WTC11 (cell line): ENCODE measurements around the gene ANKMY2. TPM values are rescaled to one million over a fixed set of nuclear protein-coding genes. Genes with fewer than 3 reads are reported as not detected.

ENCODE experiments used
- ATAC-seq: fragments of 200-7000 bp; cut with Tn5 transposase; 2 replicates; pipeline ENCODE4 v1.10.0; 2021; ENCODE audit warnings: mild to moderate bottlenecking, moderate library complexity
- CTCF ChIA-PET: fragments of 300-600 bp; sonication (Branson Sonifier 250); formaldehyde crosslinking; loops from one replicate; lab custom pipeline; 2021; ENCODE audit warnings: antibody characterized with exemption; lab: Charles Lee
- POLR2A ChIA-PET: fragments of 350-600 bp; sonication (Branson Sonifier 250); formaldehyde crosslinking; loops from one replicate; lab custom pipeline; 2021; ENCODE audit warnings: antibody characterized with exemption; lab: Charles Lee
- DNase-seq: peaks from one replicate; pipeline ENCODE4 v3.0.0; 2021; ENCODE audit warnings: low spot score
- H3K27ac Mint-ChIP-seq: 2 replicates; pipeline ENCODE4 v1.8.0; 2021; ENCODE audit warnings: mixed read lengths
- H3K27me3 Mint-ChIP-seq: 2 replicates; pipeline ENCODE4 v1.8.0; 2021; ENCODE audit warnings: low read depth, mild to moderate bottlenecking, moderate library complexity, mixed read lengths
- H3K36me3 Mint-ChIP-seq: 2 replicates; pipeline ENCODE4 v1.8.0; 2021; ENCODE audit warnings: mixed read lengths
- H3K4me1 Mint-ChIP-seq: 2 replicates; pipeline ENCODE4 v1.8.0; 2022; ENCODE audit warnings: mixed read lengths
- H3K4me3 Mint-ChIP-seq: 2 replicates; pipeline ENCODE4 v1.8.0; 2021; ENCODE audit warnings: mild to moderate bottlenecking, moderate library complexity, mixed read lengths
- H3K9me3 Mint-ChIP-seq: 2 replicates; pipeline ENCODE4 v1.8.0; 2021; ENCODE audit warnings: mixed read lengths
- E2F1 ChIP-seq: sonication (generic); formaldehyde crosslinking; IDR thresholded peaks from 2 replicates; pipeline ENCODE4 v1.8.0; 2022; ENCODE audit warnings: mild to moderate bottlenecking, missing genetic modification reagents
- IRF1 ChIP-seq: sonication (generic); formaldehyde crosslinking; IDR thresholded peaks from 2 replicates; pipeline ENCODE4 v1.8.0; 2023; ENCODE audit warnings: missing genetic modification reagents
- MXD4 ChIP-seq: fragments of 250-450 bp; sonication (Bioruptor Pico); IDR thresholded peaks from 2 replicates; pipeline ENCODE4 v1.8.0; 2021; ENCODE audit warnings: mild to moderate bottlenecking, moderate library complexity, borderline replicate concordance
- NR1H2 ChIP-seq: sonication (generic); formaldehyde crosslinking; IDR thresholded peaks from 2 replicates; pipeline ENCODE4 v1.9.0; 2021; ENCODE audit warnings: mild to moderate bottlenecking, moderate library complexity, missing genetic modification reagents
- NR2C2 ChIP-seq: sonication (generic); formaldehyde crosslinking; IDR thresholded peaks from 2 replicates; pipeline ENCODE4 v1.8.0; 2022; ENCODE audit warnings: mild to moderate bottlenecking, missing genetic modification reagents
- NR3C1 ChIP-seq: sonication (generic); formaldehyde crosslinking; conservative IDR thresholded peaks from 2 replicates; pipeline ENCODE4 v1.8.1; 2023; ENCODE audit warnings: low read depth, mild to moderate bottlenecking, missing genetic modification reagents
- PRDM15 ChIP-seq: sonication (generic); formaldehyde crosslinking; IDR thresholded peaks from 2 replicates; pipeline ENCODE4 v1.8.0; 2022; ENCODE audit warnings: missing genetic modification reagents
- SP1 ChIP-seq: sonication (generic); formaldehyde crosslinking; conservative IDR thresholded peaks from 2 replicates; pipeline ENCODE4 v1.8.1; 2022; ENCODE audit warnings: missing genetic modification reagents
- STAT6 ChIP-seq: sonication (generic); formaldehyde crosslinking; conservative IDR thresholded peaks from 2 replicates; pipeline ENCODE4 v1.8.1; 2023; ENCODE audit warnings: mild to moderate bottlenecking, low read depth, missing genetic modification reagents, moderate library complexity
- TCF7 ChIP-seq: sonication (generic); formaldehyde crosslinking; IDR thresholded peaks from 2 replicates; pipeline ENCODE4 v1.8.0; 2022; ENCODE audit warnings: mild to moderate bottlenecking, low read depth, missing genetic modification reagents, moderate library complexity
- TEAD1 ChIP-seq: sonication (generic); formaldehyde crosslinking; IDR thresholded peaks from 2 replicates; pipeline ENCODE4 v1.8.0; 2022; ENCODE audit warnings: mild to moderate bottlenecking, missing genetic modification reagents
- ZBTB43 ChIP-seq: sonication (generic); formaldehyde crosslinking; IDR thresholded peaks from 2 replicates; pipeline ENCODE4 v1.8.1; 2023; ENCODE audit warnings: mild to moderate bottlenecking, missing genetic modification reagents
- ZNF121 ChIP-seq: sonication (generic); formaldehyde crosslinking; IDR thresholded peaks from 2 replicates; pipeline ENCODE4 v1.8.0; 2023; ENCODE audit warnings: missing genetic modification reagents
- ZNF138 ChIP-seq: sonication (generic); formaldehyde crosslinking; conservative IDR thresholded peaks from 2 replicates; pipeline ENCODE4 v1.8.1; 2022; ENCODE audit warnings: mild to moderate bottlenecking, moderate library complexity, missing genetic modification reagents
- ZNF219 ChIP-seq: sonication (generic); formaldehyde crosslinking; IDR thresholded peaks from 2 replicates; pipeline ENCODE4 v1.8.0; 2023; ENCODE audit warnings: missing genetic modification reagents, mild to moderate bottlenecking, borderline replicate concordance
- ZNF423 ChIP-seq: fragments of 250-450 bp; sonication (Bioruptor Pico); IDR thresholded peaks from 2 replicates; pipeline ENCODE4 v2.1.2; 2022; ENCODE audit warnings: mild to moderate bottlenecking, moderate library complexity
- ZNF512 ChIP-seq: sonication (generic); formaldehyde crosslinking; IDR thresholded peaks from 2 replicates; pipeline ENCODE4 v1.8.1; 2022; ENCODE audit warnings: missing genetic modification reagents, borderline replicate concordance
- ZSCAN18 ChIP-seq: fragments of 250-450 bp; sonication (Bioruptor Pico); IDR thresholded peaks from 2 replicates; pipeline ENCODE4 v2.1.2; 2022; ENCODE audit warnings: mild to moderate bottlenecking, moderate library complexity
- total RNA-seq: library from RNA; stranded (reverse); gene quantifications from 3 replicates; pipeline ENCODE4 v1.2.3, GENCODE V29; 2021

The ANKMY2 gene
- total RNA-seq, 1 experiment from 2014 or later, result 13.6 TPM

GRCh38 chr7:16626388-16626787, 19.2 kb downstream of the ANKMY2 start:
- peaks cover 4% of the 10 kb centered on the region; the same call in 1 of the 2 replicates for H3K36me3 Mint-ChIP-seq
- H3K4me3 Mint-ChIP-seq, result no peak overlapping the region
- TF ChIP-seq MXD4 (CRISPR knock-in tag), result no peak
- TF ChIP-seq, all 79 proteins: peak for 0
- ATAC-seq (no peak), DNase-seq (no peak)
- Mint-ChIP-seq H3K27ac (no peak overlapping the region), H3K4me1 (peaks cover 5% of the 10 kb centered on the region), H3K9me3 (no peaks in the 10 kb centered on the region), H3K27me3 (no peaks in the 10 kb centered on the region)
- ChIA-PET POLR2A (no interaction called here), CTCF (no interaction called here)

- ATAC-seq, result no peak
- ChIA-PET CTCF (no interaction called here), POLR2A (no interaction called here)
- H3K27ac Mint-ChIP-seq, result no peak overlapping the region; the same call in 1 of the 2 replicates
- no peak overlapping the region for H3K4me3 Mint-ChIP-seq
- H3K9me3 Mint-ChIP-seq, result no peaks in the 10 kb centered on the region
- peaks cover 11% of the 10 kb centered on the region for H3K36me3 Mint-ChIP-seq
- no peaks in the 10 kb centered on the region for H3K27me3 Mint-ChIP-seq
- DNase-seq, result no peak
- TF ChIP-seq ZNF219 (no peak), NR1H2 (no peak), ZNF423 (no peak), ZNF512 (CRISPR knock-in tag) (no peak), SP1 (CRISPR knock-in tag) (no peak), ZSCAN18 (no peak), TEAD1 (no peak), TCF7 (CRISPR knock-in tag) (no peak), ZNF138 (no peak)
- H3K4me1 Mint-ChIP-seq, result peaks cover 13% of the 10 kb centered on the region
Measured at GRCh38 chr7:16619979-16620408, 25.6 kb downstream of the ANKMY2 start.

- POLR2A ChIA-PET, result no interaction called here
- peak; percentile 81 for ATAC-seq
- Mint-ChIP-seq H3K4me3 (no peak overlapping the region), H3K27me3 (no peaks in the 10 kb centered on the region), H3K9me3 (no peaks in the 10 kb centered on the region), H3K4me1 (peaks cover 13% of the 10 kb centered on the region), H3K27ac (no peak overlapping the region), H3K36me3 (peaks cover 7% of the 10 kb centered on the region)
- peak; percentile 20 for DNase-seq
- CTCF ChIA-PET, result interaction anchor here (1.1 kb wide), 1 partner anchor 21 kb away, joined by 5 read pairs; no protein-coding TSS in a partner anchor
- no peak for TF ChIP-seq STAT6 (CRISPR knock-in tag)
- no peak for TF ChIP-seq PRDM15 (CRISPR knock-in tag)
- TF ChIP-seq NR3C1, result no peak
- no peak for TF ChIP-seq E2F1 (CRISPR knock-in tag)
- TF ChIP-seq IRF1 (CRISPR knock-in tag), result no peak
- TF ChIP-seq NR2C2 (CRISPR knock-in tag), result no peak
- no peak for TF ChIP-seq ZSCAN18
- no peak for TF ChIP-seq ZBTB43 (CRISPR knock-in tag)
- no peak for TF ChIP-seq ZNF121 (CRISPR knock-in tag)
Measured at GRCh38 chr7:16616542-16616941, 29.0 kb downstream of the ANKMY2 start.
